Occipital lobe (tissue), 2 donors: Measurements from ENCODE around the gene RBMS1. TPM values are rescaled to one million over a fixed set of nuclear protein-coding genes. Genes with fewer than 3 reads are reported as not detected.

ENCODE experiments used
- DNase-seq: peaks from one replicate; lab custom pipeline; 2025; lab: John Stamatoyannopoulos, UW
- total RNA-seq: library from RNA; depleted of rRNA; stranded (reverse); fragments of >200 nt; gene quantifications from one replicate; pipeline ENCODE4 v1.2.3, GENCODE V29; 2014

RBMS1 gene, protein sequence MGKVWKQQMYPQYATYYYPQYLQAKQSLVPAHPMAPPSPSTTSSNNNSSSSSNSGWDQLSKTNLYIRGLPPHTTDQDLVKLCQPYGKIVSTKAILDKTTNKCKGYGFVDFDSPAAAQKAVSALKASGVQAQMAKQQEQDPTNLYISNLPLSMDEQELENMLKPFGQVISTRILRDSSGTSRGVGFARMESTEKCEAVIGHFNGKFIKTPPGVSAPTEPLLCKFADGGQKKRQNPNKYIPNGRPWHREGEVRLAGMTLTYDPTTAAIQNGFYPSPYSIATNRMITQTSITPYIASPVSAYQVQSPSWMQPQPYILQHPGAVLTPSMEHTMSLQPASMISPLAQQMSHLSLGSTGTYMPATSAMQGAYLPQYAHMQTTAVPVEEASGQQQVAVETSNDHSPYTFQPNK
- 7.8 TPM for total RNA-seq

DNA sequence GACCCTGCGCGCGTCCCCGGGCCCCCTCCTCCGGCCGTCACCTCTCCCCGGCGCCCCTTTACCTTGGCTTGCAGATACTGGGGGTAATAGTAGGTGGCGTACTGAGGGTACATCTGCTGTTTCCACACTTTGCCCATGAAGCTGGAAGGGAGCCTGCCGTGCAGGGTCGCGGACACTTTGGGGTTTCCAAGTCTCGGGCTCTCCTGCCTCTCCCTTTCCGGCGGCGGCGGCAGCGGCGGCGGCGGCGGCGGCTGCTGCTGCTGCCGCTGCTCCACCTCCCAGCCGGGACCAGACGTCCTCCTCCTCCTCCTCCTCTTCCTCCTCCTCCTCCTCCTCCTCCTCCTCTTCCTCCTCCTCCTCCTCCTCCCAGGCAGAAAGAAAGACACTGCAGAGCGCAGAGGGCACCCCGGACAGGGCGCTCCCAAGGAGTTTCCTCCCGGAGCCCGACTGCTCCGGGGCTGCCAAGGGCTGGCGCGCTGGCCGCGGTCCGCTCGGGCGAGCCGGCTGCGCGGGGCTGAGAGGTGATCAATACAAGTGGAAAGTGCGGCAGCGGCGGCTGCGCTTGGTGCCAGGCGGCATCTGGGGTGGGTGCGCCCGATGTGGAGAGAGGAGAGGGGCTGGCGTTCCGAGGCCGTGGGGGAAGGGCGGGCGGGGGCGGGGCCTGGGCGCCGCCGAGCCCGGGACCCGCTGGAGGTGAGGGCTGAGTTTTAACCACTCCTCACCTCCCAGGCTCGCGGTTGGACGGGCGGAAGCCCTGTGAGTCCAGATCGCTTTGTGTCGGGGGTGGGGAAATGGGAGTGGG lies at the start of gene RBMS1:
Gene RBMS1 (minus strand): TSS at position 581 of the 802 bp plus-strand sequence. CDS start 444 bp downstream, at position 137.
- DNase-seq = no peak

DNA sequence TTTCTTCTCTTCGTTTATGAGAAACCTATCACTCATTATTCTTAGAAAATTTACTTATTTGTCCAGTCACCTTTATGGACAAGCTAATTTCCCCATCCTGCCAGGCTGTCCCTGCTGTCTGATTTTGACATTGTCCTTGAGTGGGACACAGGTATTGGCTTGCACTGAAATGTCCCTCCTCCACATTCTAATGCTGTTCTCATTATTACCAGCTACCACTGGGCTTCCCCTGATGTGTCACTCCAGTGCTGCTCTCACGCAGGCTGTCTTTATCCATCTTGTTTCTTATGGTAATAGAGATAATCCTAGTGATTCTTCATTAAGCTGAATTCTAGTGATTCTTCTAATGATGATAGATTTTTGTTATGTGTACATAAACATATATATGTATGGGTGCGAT lies 48.1 kb upstream of the RBMS1 start:
- DNase-seq = no peak

DNA sequence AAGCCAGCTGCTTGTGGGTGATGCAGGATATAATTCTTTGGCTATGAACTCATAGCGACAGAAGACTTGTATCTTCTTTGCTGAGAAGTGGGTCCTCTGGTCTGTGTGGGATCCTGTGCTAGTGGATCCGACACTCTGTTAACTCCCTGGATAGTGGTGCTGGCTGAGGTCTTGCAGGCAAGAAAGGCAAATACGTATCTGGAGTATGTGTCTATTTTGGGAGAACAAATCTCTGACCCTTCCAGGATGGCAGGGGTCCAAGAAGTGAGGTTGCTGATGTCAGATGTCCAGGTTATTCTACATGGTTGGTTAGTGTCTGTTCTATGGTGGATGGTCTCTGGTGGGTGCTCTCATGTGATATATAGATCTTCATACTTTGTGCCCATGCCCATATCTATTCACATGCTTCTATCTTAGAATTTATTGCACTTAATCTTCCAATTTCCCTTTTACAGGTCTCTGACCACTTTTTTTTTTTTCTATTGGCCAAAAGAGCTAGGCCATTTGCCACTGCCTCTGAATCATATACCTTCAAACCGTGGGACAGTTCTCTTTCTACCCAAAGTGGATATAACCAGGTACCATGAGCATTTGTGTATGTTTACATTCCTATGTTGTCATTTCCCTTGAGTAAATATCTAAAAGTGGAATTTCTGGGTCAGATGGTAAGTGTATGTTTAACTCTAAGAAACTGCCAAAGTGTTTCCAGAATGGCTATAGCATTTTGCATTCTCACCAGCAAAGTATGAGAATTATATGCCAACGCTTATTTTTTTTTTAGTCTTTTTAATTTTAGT lies 45.1 kb upstream of the RBMS1 start:
- DNase-seq = no peak

DNA sequence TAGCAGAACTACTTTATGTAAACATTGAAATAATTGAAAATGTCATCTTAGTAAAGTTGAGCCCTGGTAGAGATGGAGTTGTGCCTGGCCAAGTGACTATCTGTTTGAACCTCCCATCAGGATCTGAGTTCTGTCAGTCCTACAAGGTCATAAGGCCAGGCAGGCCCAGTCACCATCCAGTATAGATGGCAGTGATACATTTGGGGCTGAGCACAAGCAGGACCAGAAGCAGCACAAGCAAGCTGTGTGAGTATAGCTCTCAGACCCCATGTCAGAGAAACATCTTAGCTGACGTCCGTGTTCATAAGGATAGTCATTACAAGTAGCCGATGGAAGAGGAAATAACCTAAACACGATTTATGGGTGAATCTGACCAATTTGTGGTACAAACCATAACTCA lies 44.5 kb upstream of the RBMS1 start:
- DNase-seq = no peak

DNA sequence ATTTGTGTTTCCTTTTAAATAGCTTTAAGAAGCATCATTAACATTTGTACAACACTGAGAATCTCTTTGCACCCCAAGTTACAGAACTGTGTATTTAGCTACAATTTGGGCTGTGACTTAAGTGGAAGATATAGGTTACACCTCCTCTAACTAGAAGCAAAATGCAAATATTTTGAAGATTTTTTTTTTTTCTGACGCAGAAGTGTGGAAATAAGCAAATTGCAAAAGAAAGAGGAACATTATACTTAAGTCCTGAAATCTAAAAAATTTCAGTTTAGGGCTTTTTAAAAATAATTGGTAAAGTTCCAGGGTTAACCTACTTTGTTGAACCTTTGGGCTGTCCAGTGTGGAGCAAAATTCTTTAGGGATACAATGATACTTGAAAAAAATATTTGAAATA lies 41.4 kb upstream of the RBMS1 start:
- no peak for DNase-seq

DNA sequence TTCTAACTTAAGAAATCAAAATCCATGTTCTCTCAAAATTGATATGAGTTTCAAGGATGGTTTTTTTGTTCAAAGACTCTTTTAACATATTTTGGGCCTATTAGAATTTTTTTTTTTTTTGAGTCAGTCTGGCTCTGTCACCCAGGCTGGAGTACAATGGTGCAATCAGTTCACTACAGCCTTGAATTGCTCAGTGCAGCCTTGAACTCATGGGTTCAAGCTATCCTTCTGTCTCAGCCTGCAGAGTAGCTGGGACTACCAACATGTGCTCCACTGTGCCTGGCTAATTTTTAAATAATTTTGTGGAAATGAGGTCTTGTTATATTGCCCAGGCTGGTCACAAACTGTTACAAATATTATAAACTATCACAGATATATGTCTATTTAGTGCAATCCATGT lies 40.6 kb upstream of the RBMS1 start:
- no peak for DNase-seq

DNA sequence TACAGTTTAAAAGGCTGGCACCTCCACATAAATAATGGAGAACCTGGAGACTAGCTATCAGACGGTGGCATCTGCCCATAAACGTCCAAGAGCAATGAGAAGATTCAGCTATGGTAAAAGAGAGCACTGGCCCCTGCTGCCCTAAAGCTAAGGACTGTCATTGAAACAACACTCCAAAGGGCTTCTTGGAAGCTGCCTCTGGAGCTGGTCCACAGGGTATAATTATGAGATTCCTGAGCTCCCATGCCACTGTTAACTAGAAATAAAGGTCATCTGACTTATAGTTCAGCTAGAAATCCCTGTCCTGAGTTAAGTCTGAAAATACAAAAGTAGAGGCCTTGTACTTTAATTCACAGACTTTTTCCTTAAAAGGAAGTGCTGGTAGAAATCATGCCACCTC lies 39.9 kb upstream of the RBMS1 start:
- no peak for DNase-seq

DNA sequence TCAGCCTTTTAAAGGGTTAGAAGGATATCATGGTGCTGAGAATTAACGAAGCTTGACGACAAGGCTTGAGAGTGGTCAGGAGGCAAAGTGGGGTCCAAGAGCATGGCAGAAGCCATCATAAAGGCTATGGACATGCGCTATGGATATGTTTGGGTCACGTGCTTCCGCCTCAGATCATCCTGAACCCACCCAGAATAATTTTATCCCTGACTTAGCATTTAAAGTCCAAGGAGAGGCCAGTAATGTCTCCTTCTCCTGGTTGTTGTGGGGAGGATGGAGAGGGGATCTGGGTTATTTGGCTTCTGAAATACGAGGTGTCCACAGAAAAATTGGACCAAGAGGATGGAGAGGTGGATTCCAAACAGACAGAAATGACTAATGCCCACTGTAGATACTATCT lies 38.8 kb upstream of the RBMS1 start:
- no peak for DNase-seq

DNA sequence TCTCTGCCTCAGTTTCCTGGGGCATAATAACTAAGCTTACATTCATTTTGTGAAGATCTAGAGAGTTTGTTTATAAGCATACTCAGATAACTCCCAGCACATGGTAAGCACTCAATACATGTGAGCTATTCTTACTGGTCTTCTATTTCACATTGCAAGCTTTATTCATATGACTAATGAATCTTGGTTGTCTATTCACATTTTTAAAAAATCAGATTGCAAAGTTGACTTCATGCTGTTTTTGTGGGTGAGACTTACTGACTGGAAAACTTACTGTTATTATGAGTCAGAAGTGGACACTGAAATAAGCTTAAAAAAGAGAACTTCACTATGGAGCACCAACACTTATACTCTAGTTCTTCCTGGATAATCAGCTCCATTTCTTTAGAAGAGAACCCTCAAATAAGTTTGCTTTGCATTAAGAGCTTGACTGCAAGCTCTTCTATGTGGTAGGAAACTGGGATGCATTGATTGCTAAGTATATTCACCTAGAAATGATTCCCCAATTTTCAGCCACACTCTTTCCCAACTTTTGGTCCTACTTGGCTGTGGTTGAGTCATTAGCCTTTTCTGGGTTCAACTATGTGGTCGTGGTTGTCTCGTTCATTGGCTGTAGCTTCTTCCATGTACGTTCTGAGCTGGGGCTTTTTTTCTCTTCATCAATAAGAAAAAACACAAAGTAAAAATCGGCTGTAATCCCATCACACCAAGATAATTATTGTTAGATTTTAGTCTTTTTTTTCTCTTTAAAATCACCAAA lies 29.5 kb upstream of the RBMS1 start:
- no peak for DNase-seq

DNA sequence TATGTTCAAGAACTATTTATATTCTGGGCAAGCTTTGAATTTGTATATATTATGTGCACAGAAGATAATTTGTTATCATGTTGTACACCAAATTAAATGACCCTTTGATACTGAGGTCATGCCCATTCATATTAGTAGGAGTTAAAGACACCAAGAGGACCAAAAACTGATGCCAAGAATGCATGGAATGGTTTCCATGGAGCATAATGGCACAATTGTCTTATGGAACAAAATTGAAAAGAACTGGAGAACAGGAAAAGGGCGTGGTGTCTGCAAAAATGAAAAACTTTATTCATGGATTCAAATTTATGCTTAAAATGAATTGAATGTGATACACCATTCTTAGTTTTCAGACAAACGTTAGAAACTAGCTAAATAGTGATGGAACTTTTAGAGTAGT lies 24.1 kb upstream of the RBMS1 start:
- DNase-seq = no peak

DNA sequence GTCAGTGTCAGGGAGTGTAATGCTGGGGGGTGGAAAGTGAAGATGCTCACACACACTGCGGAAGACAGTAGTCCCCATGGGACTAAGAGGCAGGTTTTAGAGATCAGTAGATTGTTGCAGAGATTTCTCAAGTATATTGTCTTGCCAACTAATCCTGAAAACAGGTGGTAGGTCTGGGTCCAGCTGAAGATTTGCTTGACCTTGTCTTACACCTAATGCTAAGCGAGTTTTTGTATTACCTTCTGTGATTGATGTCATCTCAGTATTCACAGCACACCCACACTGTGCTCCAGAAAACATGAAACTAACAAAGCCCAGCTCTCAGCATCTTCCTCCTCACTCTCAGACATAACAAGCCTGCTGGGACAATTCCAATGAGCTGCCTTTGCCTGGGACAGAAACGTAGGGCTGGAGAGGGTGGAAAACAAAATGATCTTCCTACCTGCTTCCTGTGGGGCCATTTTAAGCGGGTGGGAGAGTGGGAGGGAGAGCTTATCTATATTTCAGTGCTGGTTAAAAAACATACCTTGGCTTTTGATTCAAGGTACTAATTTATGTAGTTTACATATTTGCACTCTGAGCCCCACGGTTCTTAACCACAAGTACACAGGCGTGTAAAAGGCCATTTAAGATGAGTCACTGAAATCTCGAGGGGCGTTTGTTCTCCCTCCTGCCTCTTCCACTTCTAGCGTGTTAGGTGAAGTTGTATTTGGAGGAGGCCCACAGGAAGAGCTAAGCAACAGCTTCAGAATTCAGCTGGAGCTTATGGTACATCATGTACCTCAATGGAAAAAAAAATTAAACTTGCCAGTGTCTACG lies 23.1 kb upstream of the RBMS1 start:
- DNase-seq = no peak

DNA sequence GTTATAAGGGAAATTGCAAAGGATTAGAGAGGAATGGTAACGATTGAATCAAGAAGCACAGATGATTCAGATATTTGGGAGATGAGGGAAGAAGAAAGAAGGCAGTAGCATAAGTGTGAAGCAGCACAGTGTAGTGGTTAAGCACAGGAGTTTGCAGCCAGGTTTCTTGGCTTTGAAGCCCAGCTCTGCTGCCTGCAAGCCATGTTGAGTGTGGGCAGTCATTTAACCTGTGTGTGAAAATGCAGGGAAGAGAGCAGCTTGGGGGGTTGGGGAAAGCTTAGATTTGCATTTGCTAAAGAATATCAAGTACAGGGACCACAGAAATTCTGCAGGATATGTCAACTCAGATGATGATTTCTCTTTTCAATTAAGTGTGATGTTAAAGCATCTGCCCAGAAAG lies 21.5 kb upstream of the RBMS1 start:
- no peak for DNase-seq

DNA sequence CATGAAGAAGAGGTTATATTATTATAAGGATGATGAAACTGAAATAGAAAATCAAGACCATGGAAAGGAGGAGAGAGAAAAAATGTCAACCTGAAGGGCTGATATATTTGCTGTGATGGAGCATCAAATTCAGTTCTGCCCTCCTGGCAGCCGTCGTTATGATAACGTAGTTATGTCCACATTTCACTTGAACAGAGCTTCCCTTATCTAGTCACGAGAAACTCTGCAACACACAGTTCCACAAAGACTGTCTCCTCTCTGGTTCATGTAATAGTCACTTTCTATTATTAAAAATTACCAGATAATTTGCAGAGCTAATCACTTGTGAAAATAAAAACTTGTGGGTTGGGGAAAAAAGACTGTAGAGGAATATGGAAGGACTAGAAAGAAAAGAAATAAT lies 19.5 kb upstream of the RBMS1 start:
- DNase-seq = no peak

DNA sequence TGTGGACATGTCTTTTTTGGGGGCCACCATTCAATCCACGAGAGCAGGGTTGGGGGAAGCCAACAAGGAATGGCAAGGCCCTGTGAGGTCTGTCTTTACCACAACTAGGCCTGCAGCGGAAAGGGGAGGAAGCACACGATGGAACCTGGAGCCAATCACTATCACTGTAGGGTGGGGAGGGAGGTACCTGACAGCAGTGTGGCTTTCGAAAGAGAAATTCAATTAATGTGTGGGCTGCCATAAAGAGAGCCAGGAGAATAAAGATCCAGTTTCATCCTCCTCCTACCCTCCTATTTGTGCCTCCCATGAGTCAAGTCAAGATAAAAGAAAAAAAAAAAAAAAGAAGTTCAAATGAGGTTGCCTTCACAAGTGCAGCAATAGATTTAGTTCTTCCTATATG lies 18.9 kb upstream of the RBMS1 start:
- no peak for DNase-seq

DNA sequence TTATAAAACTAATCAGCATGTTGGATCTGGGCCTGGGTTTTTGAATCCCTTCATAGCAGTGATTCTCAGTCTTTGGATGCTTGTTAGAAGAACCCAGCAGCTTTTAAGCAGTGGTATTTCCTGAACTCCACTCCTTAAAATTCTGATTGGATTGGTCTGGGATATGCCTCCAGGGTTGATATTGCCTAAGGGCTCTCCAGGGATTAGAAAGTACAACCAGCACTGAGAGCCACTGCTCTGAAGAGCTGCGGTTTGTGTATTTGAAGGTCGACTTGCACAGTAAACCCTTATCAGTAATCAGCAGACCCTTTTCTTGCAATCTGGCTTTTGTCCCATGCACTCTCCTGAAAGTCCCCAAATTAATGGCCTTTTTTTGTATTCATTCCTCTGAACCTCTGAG lies 17.0 kb upstream of the RBMS1 start:
- no peak for DNase-seq

DNA sequence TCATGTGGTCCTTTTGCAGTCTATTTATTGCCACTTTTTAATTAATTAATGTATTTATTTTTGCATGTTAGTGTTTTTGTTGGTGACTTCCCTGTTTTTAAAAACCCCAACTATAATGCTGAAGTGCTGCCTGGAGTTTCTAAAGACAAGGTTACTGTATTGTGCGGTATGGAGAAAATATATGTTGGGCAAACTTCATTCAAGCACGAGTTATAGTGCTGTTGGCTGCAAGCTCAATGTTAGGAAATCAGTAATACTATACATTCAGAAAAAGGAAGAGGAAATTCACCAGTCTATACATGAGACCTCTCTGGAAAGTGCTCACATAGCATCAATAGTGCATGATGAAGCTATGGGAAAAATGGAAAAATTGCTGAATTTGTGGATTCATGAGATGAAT lies 15.4 kb upstream of the RBMS1 start:
- DNase-seq = no peak

DNA sequence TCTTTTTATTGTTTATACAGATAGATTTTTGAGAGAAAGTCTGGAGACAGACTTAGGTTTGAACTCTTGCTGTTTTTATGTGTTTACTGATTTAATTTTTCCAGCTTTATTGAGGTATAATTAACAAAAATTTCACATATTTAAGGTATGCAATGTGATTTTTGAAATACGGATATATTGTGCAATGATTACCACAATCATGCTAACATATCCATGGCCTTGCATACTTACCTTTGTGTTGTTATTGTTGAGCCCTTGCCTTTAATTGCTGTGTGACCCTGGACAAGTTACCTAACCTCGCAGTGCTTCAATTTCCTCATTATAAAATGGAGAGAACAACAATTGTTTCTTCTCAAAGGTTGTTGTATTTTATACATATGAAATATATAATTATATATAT lies 13.9 kb upstream of the RBMS1 start:
- DNase-seq = no peak

DNA sequence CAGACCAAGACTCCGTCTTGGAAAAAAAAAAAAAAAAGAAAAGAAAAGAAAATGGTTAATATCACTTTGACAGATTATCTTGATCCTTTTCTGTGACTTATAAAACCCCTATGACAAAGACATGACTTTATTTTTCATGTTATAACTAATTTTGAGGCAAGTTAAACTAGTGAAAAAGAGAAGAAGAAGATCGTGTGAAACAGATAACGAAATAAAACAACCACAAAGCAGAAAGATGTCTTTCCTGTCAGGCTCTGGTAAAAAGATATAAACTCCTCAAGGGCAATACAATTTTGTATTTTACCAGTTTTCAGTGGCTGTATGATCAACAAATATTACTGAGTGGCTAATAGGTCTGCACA lies 13.4 kb upstream of the RBMS1 start:
- DNase-seq = no peak

DNA sequence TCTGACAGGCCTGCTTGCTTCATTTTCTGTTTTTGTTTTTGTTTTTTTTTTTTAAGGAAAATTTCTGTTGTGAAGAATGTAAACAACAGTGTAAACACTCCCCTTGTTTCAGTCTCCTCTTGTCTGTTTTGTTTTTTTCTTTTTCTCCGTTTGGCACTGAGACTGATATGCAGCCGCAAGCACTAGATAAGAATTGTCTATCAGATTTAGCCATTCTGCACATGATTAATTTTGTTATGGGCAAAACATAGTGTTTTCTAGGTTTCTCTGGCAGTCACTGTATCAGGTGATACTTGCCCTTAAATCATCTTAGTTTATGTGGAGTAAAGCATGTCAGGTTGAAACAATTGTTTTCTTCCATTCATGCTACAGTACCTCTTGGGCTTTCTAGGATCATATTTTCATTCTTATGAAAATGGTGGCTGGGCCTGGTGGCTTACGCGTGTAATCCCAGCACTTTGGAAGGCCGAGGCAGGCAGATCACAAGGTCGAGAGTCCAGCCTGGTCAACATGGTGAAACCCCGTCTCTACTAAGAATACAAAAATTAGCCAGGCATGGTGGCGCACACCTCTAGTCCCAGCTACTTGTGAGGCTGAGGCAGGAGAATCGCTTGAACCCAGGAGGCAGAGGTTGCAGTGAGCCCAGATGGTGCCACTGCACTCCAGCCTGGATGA lies 12.9 kb upstream of the RBMS1 start:
- DNase-seq = no peak

DNA sequence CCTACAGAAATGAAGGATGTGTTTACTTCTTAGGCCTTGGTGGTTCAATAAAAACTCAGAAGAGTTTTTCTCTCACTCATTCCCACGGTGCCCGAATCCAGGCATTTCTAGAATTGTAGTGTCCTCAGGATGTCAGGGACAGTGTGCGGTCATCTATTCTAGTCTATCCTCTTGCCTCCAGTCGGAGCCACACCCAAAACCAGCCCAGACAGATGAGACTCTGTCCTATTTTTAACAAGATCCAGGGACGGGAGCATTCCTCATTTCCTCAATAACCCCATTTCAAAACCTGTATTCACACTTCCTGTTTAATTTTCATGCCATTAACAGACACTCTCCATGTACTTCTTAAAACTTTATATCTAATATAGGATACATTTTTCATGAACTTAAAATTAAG lies 11.6 kb upstream of the RBMS1 start:
- no peak for DNase-seq
